Ovary (tissue), 3 donors: ENCODE results near the gene COX18.

Experiments used
- EP300 ChIP-seq: sonication (generic); formaldehyde crosslinking; IDR thresholded peaks from one replicate; pipeline ENCODE4 v1.6.1; 2017; ENCODE audit warnings: antibody characterized with exemption
- POLR2A ChIP-seq: fragments of 450-650 bp; IDR thresholded peaks from one replicate; pipeline ENCODE4 v1.6.1; 2017; ENCODE audit warnings: antibody characterized with exemption, mild to moderate bottlenecking, moderate library complexity
- TF ChIP-seq, protein P1 (sequence below), 3 donors: fragments of 450-650 bp in 2 of 3; fragments of 200-600 bp in 1 of 3; IDR thresholded peaks; one replicate each; pipeline versions ENCODE4 v1.5.1 to v1.8.0; 2016 to 2022; ENCODE audit warnings: antibody characterized with exemption in 3 of 3, mild to moderate bottlenecking in 1 of 3
- donor health status: DM: no; HTN: no; CAD: no.

- no peak for TF ChIP-seq POLR2A
- TF ChIP-seq, protein P1, sequence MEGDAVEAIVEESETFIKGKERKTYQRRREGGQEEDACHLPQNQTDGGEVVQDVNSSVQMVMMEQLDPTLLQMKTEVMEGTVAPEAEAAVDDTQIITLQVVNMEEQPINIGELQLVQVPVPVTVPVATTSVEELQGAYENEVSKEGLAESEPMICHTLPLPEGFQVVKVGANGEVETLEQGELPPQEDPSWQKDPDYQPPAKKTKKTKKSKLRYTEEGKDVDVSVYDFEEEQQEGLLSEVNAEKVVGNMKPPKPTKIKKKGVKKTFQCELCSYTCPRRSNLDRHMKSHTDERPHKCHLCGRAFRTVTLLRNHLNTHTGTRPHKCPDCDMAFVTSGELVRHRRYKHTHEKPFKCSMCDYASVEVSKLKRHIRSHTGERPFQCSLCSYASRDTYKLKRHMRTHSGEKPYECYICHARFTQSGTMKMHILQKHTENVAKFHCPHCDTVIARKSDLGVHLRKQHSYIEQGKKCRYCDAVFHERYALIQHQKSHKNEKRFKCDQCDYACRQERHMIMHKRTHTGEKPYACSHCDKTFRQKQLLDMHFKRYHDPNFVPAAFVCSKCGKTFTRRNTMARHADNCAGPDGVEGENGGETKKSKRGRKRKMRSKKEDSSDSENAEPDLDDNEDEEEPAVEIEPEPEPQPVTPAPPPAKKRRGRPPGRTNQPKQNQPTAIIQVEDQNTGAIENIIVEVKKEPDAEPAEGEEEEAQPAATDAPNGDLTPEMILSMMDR (IDR thresholded peaks at IDR 0.05) = no peak
- no peak for TF ChIP-seq EP300
These were observed 40.0 kb upstream of the COX18 start for GRCh38 chr4:73109493-73109892.
